GM20000 (cell line): Measurements from ENCODE around the gene SMC4.

ENCODE experiments used
- DNase-seq: peaks from one replicate; pipeline ENCODE4 v3.0.0; 2012; ENCODE audit warnings: low spot score
- CTCF ChIP-seq: IDR thresholded peaks from 2 replicates; pipeline ENCODE4 v1.5.1; 2012; ENCODE audit warnings: mild to moderate bottlenecking, control low read depth; ENCODE audit errors: extremely low read depth, missing control alignments

SMC4 gene

GRCh38 chr3:160381470-160381869, 18.0 kb upstream of the SMC4 start:
- no peak for TF ChIP-seq CTCF
- DNase-seq, result no peak

GRCh38 chr3:160384639-160385318, 14.7 kb upstream of the SMC4 start:
- TF ChIP-seq CTCF, result no peak

GRCh38 chr3:160390565-160391138, 8.8 kb upstream of the SMC4 start:
- no peak for TF ChIP-seq CTCF

More at GRCh38 chr3:160384639-160385318, 14.7 kb upstream of the SMC4 start:
- no peak for DNase-seq

GRCh38 chr3:160392798-160393197, 6.7 kb upstream of the SMC4 start:
- TF ChIP-seq CTCF, result no peak
- DNase-seq, result no peak

More at GRCh38 chr3:160390565-160391138, 8.8 kb upstream of the SMC4 start:
- DNase-seq, result no peak

- DNase-seq, result no peak
- TF ChIP-seq CTCF, result no peak
These were observed 6.0 kb upstream of the SMC4 start for GRCh38 chr3:160393346-160394008.

GRCh38 chr3:160394009-160394392, 5.4 kb upstream of the SMC4 start:
- DNase-seq, result no peak
- TF ChIP-seq CTCF, result no peak

GRCh38 chr3:160395297-160395696, 4.2 kb upstream of the SMC4 start:
- DNase-seq, result no peak
- TF ChIP-seq CTCF, result no peak
